HG02943 (cell line): ENCODE data around the gene MRAP2.
"Not testable (repeated sequence)": the region's sequence is repeated elsewhere in the genome, so short reads cannot be mapped to it uniquely, and the experiment has no call there.

Experiments
- ATAC-seq: cut with Tn5 transposase; IDR thresholded peaks from one replicate; pipeline ENCODE4 v1.9.1; 2021; ENCODE audit warnings: mild to moderate bottlenecking, low read depth, moderate library complexity; ENCODE audit not compliant: unreplicated experiment

MRAP2 gene

GRCh38 chr6:84068873-84069272, 35.3 kb downstream of the MRAP2 start:
- ATAC-seq: not testable (repeated sequence)

- no peak for ATAC-seq
Measured at GRCh38 chr6:84072442-84072997, 38.9 kb downstream of the MRAP2 start.

- ATAC-seq: no peak
Measured at GRCh38 chr6:84074988-84075781, 41.6 kb downstream of the MRAP2 start.

- ATAC-seq: no peak
Measured at GRCh38 chr6:84077645-84078044, 44.1 kb downstream of the MRAP2 start.

- no peak for ATAC-seq
Measured at GRCh38 chr6:84078335-84078734, 44.8 kb downstream of the MRAP2 start.

- ATAC-seq: no peak
Measured at GRCh38 chr6:84081222-84081621, 47.6 kb downstream of the MRAP2 start.

- ATAC-seq: no peak
Measured at GRCh38 chr6:84082689-84083265, 49.2 kb downstream of the MRAP2 start.

- ATAC-seq: not testable (repeated sequence)
Measured at GRCh38 chr6:84084705-84085104, 51.1 kb downstream of the MRAP2 start.

GRCh38 chr6:84086056-84086455, 52.5 kb downstream of the MRAP2 start:
- ATAC-seq: no peak

- no peak for ATAC-seq
Measured at GRCh38 chr6:84086545-84087429, 53.2 kb downstream of the MRAP2 start.

GRCh38 chr6:84089081-84089480, 55.5 kb downstream of the MRAP2 start:
- ATAC-seq: no peak

- no peak for ATAC-seq
Measured at GRCh38 chr6:84089552-84089951, 56.0 kb downstream of the MRAP2 start.

- no peak for ATAC-seq
Measured at GRCh38 chr6:84093441-84094435, 60.2 kb downstream of the MRAP2 start.

- ATAC-seq: no peak
Measured at GRCh38 chr6:84095156-84095555, 61.6 kb downstream of the MRAP2 start.

- no peak for ATAC-seq
Measured at GRCh38 chr6:84103029-84103428, 69.5 kb downstream of the MRAP2 start.

GRCh38 chr6:84105215-84105924, 71.8 kb downstream of the MRAP2 start:
- not testable (repeated sequence) for ATAC-seq

GRCh38 chr6:84107495-84107894, 73.9 kb downstream of the MRAP2 start:
- ATAC-seq: no peak

GRCh38 chr6:84111351-84111750, 77.8 kb downstream of the MRAP2 start:
- not testable (repeated sequence) for ATAC-seq
